Naive thymus-derived CD8-positive, alpha-beta T cell (primary cell): ENCODE data around the gene CDH8. TPM values are rescaled to one million over a fixed set of nuclear protein-coding genes. Genes with fewer than 3 reads are reported as not detected.
A peak's percentile ranks its signal among the peaks of the same experiment; 100 is the strongest.

ENCODE experiments used
- ATAC-seq, 2 donors: fragments of 150-1000 bp; cut with Tn5 transposase in 1 of 2; sonication (Bioruptor Pico), chemical (Tn5 transposase) in 1 of 2; 1 replicate in 1 of 2; 2 replicates in 1 of 2; pipeline ENCODE4 v1.10.0; 2021; ENCODE audit warnings: mild to moderate bottlenecking in 2 of 2, moderate library complexity in 2 of 2
- POLR2A ChIA-PET: fragments of 350-600 bp; sonication (Branson Sonifier 250); formaldehyde crosslinking; loops from one replicate; lab custom pipeline; 2021; ENCODE audit warnings: antibody characterized with exemption; lab: Charles Lee
- DNase-seq, 10 donors: peaks; one replicate each; pipeline versions ENCODE4 v3.0.0 to v3.0.0-alpha.2; 2020 to 2022
- H3K27ac Mint-ChIP-seq, 10 donors: one replicate each; pipeline ENCODE4 v1.8.0; 2020 to 2022; ENCODE audit warnings: mild to moderate bottlenecking in 10 of 10, mixed read lengths in 10 of 10, moderate library complexity in 4 of 10, inconsistent platforms in 1 of 10
- H3K27me3 Mint-ChIP-seq, 5 donors: one replicate each; pipeline ENCODE4 v1.8.0; 2021 to 2022; ENCODE audit warnings: mixed read lengths in 5 of 5
- H3K36me3 Mint-ChIP-seq, 3 donors: one replicate each; pipeline ENCODE4 v1.8.0; 2020 to 2022; ENCODE audit warnings: mixed read lengths in 3 of 3, mild to moderate bottlenecking in 2 of 3, inconsistent platforms in 1 of 3
- H3K4me1 Mint-ChIP-seq, 4 donors: one replicate each; pipeline ENCODE4 v1.8.0; 2021 to 2022; ENCODE audit warnings: mixed read lengths in 4 of 4
- H3K4me3 Mint-ChIP-seq, 10 donors: one replicate each; pipeline ENCODE4 v1.8.0; 2020 to 2022; ENCODE audit warnings: mild to moderate bottlenecking in 10 of 10, mixed read lengths in 10 of 10, moderate library complexity in 6 of 10, inconsistent platforms in 1 of 10
- H3K9me3 Mint-ChIP-seq, 9 donors: one replicate each; pipeline ENCODE4 v1.8.0; 2020 to 2022; ENCODE audit warnings: mixed read lengths in 9 of 9, mild to moderate bottlenecking in 3 of 9, inconsistent platforms in 1 of 9, moderate library complexity in 1 of 9
- polyA plus RNA-seq, 3 donors: library from polyadenylated mRNA; unstranded; fragments of 300-500 nt; fragmentation: Illumina TruSeq; gene quantifications; one replicate each; pipeline ENCODE4 v1.2.3, GENCODE V29; 2021
- total RNA-seq, 8 experiments: library from RNA in 2 of 8; stranded (reverse) in 2 of 8; gene quantifications; one replicate each; pipeline ENCODE4 v1.2.3 and lab custom pipeline; 2021 to 2026

CDH8 gene
- total and polyA plus RNA-seq, 5 experiments from 2014 or later, result 0.80 TPM; not detected in 4

- H3K27ac Mint-ChIP-seq, result no peak overlapping the region
- DNase-seq (no peak), ATAC-seq (no peak)
- POLR2A ChIA-PET, result no interaction called here
- H3K4me1 Mint-ChIP-seq, result no peaks in the 10 kb centered on the region
- H3K27me3 Mint-ChIP-seq, result no peaks in the 10 kb centered on the region
- H3K4me3 Mint-ChIP-seq, result no peak overlapping the region
- H3K36me3 Mint-ChIP-seq, result peaks cover 0 to under 1% (median 0%) of the 10 kb centered on the region in 3 donors
- H3K9me3 Mint-ChIP-seq, result peaks cover 4 to 59% (median 9%) of the 10 kb centered on the region in 9 donors
These were observed 14.6 kb upstream of the CDH8 start for GRCh38 chr16:62050793-62051192.

- peaks cover 0 to 47% (median 12%) of the 10 kb centered on the region in 9 donors for H3K9me3 Mint-ChIP-seq
- POLR2A ChIA-PET, result no interaction called here
- H3K4me1 Mint-ChIP-seq, result no peaks in the 10 kb centered on the region
- ATAC-seq (no peak), DNase-seq (no peak)
- H3K36me3 Mint-ChIP-seq, result no peaks in the 10 kb centered on the region
- H3K4me3 Mint-ChIP-seq, result no peak overlapping the region
- H3K27ac Mint-ChIP-seq, result no peak overlapping the region
- H3K27me3 Mint-ChIP-seq, result no peaks in the 10 kb centered on the region
These were observed 10.6 kb upstream of the CDH8 start for GRCh38 chr16:62046801-62047200.

- POLR2A ChIA-PET, result no interaction called here
- peaks cover 0 to 14% (median 9%) of the 10 kb centered on the region in 5 donors for H3K27me3 Mint-ChIP-seq
- H3K27ac Mint-ChIP-seq, result no peak overlapping the region
- ATAC-seq, result no peak
- H3K4me3 Mint-ChIP-seq, result no peak overlapping the region
- no peaks in the 10 kb centered on the region for H3K36me3 Mint-ChIP-seq
- peaks cover 2 to 28% (median 11%) of the 10 kb centered on the region in 9 donors for H3K9me3 Mint-ChIP-seq
- no peaks in the 10 kb centered on the region for H3K4me1 Mint-ChIP-seq
- DNase-seq, result no peak
These were observed 5.2 kb upstream of the CDH8 start for GRCh38 chr16:62041401-62041800.

GRCh38 chr16:62038646-62039045, 2.4 kb upstream of the CDH8 start:
- POLR2A ChIA-PET, result no interaction called here
- peaks cover 0 to under 1% (median 0%) of the 10 kb centered on the region in 3 donors for H3K36me3 Mint-ChIP-seq

GRCh38 chr16:62038225-62038624, 2.0 kb upstream of the CDH8 start:
- DNase-seq (no peak), ATAC-seq (no peak)
- Mint-ChIP-seq H3K27me3 (peaks cover 12 to 42% (median 24%) of the 10 kb centered on the region in 5 donors), H3K4me3 (no peak overlapping the region), H3K27ac (no peak overlapping the region), H3K4me1 (no peaks in the 10 kb centered on the region), H3K36me3 (peaks cover 0 to 5% (median 0%) of the 10 kb centered on the region in 3 donors), H3K9me3 (peaks cover 3 to 21% (median 11%) of the 10 kb centered on the region in 9 donors)
- POLR2A ChIA-PET, result no interaction called here

More at GRCh38 chr16:62038646-62039045, 2.4 kb upstream of the CDH8 start:
- DNase-seq, result no peak
- H3K4me3 Mint-ChIP-seq, result no peak overlapping the region
- H3K27me3 Mint-ChIP-seq, result peaks cover 9 to 38% (median 20%) of the 10 kb centered on the region in 5 donors
- no peak overlapping the region for H3K27ac Mint-ChIP-seq
- H3K4me1 Mint-ChIP-seq, result no peaks in the 10 kb centered on the region
- peaks cover 0 to 20% (median 11%) of the 10 kb centered on the region in 9 donors for H3K9me3 Mint-ChIP-seq
- ATAC-seq, result no peak

GRCh38 chr16:62036802-62037135, 531 bp upstream of the CDH8 start:
- POLR2A ChIA-PET, result no interaction called here
- Mint-ChIP-seq H3K9me3 (peaks cover 3 to 24% (median 11%) of the 10 kb centered on the region in 9 donors), H3K27me3 (peaks cover 12 to 44% (median 26%) of the 10 kb centered on the region in 5 donors), H3K36me3 (peaks cover 0 to 6% (median 0%) of the 10 kb centered on the region in 3 donors), H3K27ac (no peak overlapping the region), H3K4me3 (no peak overlapping the region), H3K4me1 (no peaks in the 10 kb centered on the region)
- DNase-seq (no peak), ATAC-seq (no peak)

- ATAC-seq (no peak), DNase-seq (no peak)
- POLR2A ChIA-PET, result no interaction called here
- peak overlapping the region in 1 of 10 donors; percentile 57 for H3K27ac Mint-ChIP-seq
- no peaks in the 10 kb centered on the region for H3K4me1 Mint-ChIP-seq
- H3K4me3 Mint-ChIP-seq, result no peak overlapping the region
- peaks cover under 1 to 27% (median 10%) of the 10 kb centered on the region in 9 donors for H3K9me3 Mint-ChIP-seq
- H3K27me3 Mint-ChIP-seq, result peaks cover 12 to 44% (median 26%) of the 10 kb centered on the region in 5 donors
- H3K36me3 Mint-ChIP-seq, result peaks cover 0 to 6% (median 0%) of the 10 kb centered on the region in 3 donors
These were observed 834 bp downstream of the CDH8 start for GRCh38 chr16:62035115-62036092.

- Mint-ChIP-seq H3K4me3 (no peak overlapping the region), H3K9me3 (peaks cover 0 to 27% (median 11%) of the 10 kb centered on the region in 9 donors), H3K27me3 (peaks cover 12 to 44% (median 26%) of the 10 kb centered on the region in 5 donors), H3K36me3 (peaks cover 0 to 6% (median 0%) of the 10 kb centered on the region in 3 donors), H3K4me1 (no peaks in the 10 kb centered on the region), H3K27ac (peak overlapping the region in 1 of 10 donors; percentile 57)
- POLR2A ChIA-PET, result no interaction called here
- ATAC-seq (no peak), DNase-seq (no peak)
These were observed 1.8 kb downstream of the CDH8 start for GRCh38 chr16:62034231-62035114.

- DNase-seq, result no peak
- H3K4me3 Mint-ChIP-seq, result no peak overlapping the region
- peaks cover 0 to 20% (median 13%) of the 10 kb centered on the region in 9 donors for H3K9me3 Mint-ChIP-seq
- peaks cover 12 to 44% (median 26%) of the 10 kb centered on the region in 5 donors for H3K27me3 Mint-ChIP-seq
- H3K4me1 Mint-ChIP-seq, result no peaks in the 10 kb centered on the region
- POLR2A ChIA-PET, result no interaction called here
- ATAC-seq, result no peak
- no peak overlapping the region for H3K27ac Mint-ChIP-seq
- peaks cover 0 to 6% (median 0%) of the 10 kb centered on the region in 3 donors for H3K36me3 Mint-ChIP-seq
These were observed 3.2 kb downstream of the CDH8 start for GRCh38 chr16:62033065-62033464.

GRCh38 chr16:62029947-62030346, 6.3 kb downstream of the CDH8 start:
- Mint-ChIP-seq H3K36me3 (peaks cover 0 to 6% (median 0%) of the 10 kb centered on the region in 3 donors), H3K27ac (no peak overlapping the region), H3K4me1 (no peaks in the 10 kb centered on the region), H3K9me3 (peaks cover 0 to 20% (median 12%) of the 10 kb centered on the region in 9 donors), H3K4me3 (no peak overlapping the region), H3K27me3 (peaks cover 11 to 19% (median 14%) of the 10 kb centered on the region in 5 donors)
- no peak for ATAC-seq
- DNase-seq, result no peak
- POLR2A ChIA-PET, result no interaction called here

GRCh38 chr16:62022688-62023087, 13.6 kb downstream of the CDH8 start:
- POLR2A ChIA-PET, result no interaction called here
- H3K36me3 Mint-ChIP-seq, result peaks cover 0 to 7% (median 0%) of the 10 kb centered on the region in 3 donors
- H3K27ac Mint-ChIP-seq, result no peak overlapping the region
- H3K4me3 Mint-ChIP-seq, result no peak overlapping the region
- peaks cover 0 to 11% (median 5%) of the 10 kb centered on the region in 9 donors for H3K9me3 Mint-ChIP-seq
- no peak for ATAC-seq
- peaks cover 0 to 1% (median 0%) of the 10 kb centered on the region in 5 donors for H3K27me3 Mint-ChIP-seq
- no peak for DNase-seq
- no peaks in the 10 kb centered on the region for H3K4me1 Mint-ChIP-seq

GRCh38 chr16:62021161-62021581, 15.1 kb downstream of the CDH8 start:
- peaks cover 2 to 16% (median 7%) of the 10 kb centered on the region in 9 donors for H3K9me3 Mint-ChIP-seq
- no peak overlapping the region for H3K27ac Mint-ChIP-seq
- H3K4me1 Mint-ChIP-seq, result no peaks in the 10 kb centered on the region
- peaks cover 0 to 1% (median 0%) of the 10 kb centered on the region in 5 donors for H3K27me3 Mint-ChIP-seq
- POLR2A ChIA-PET, result no interaction called here
- DNase-seq (no peak), ATAC-seq (no peak)
- no peak overlapping the region for H3K4me3 Mint-ChIP-seq
- peaks cover 0 to 7% (median 0%) of the 10 kb centered on the region in 3 donors for H3K36me3 Mint-ChIP-seq
